K562 (cell line): ENCODE measurements around the gene SLC13A3. TPM values are rescaled to one million over a fixed set of nuclear protein-coding genes. Genes with fewer than 3 reads are reported as not detected.

Source experiments
- ARID4B ChIP-seq: sonication (generic); formaldehyde crosslinking; IDR thresholded peaks from 2 replicates; pipeline ENCODE4 v1.8.0; 2022; ENCODE audit warnings: mild to moderate bottlenecking, missing genetic modification reagents
- ATF3 ChIP-seq, 2 experiments: fragments of 450-650 bp in 1 of 2; sonication (generic) in 1 of 2; formaldehyde crosslinking in 1 of 2; IDR thresholded peaks in 1 of 2; conservative IDR thresholded peaks in 1 of 2; 2 replicates each; pipeline versions ENCODE4 v1.6.1 to v1.8.1; 2016 to 2023; ENCODE audit warnings: mild to moderate bottlenecking in 2 of 2, moderate library complexity in 2 of 2, inconsistent platforms in 1 of 2, missing genetic modification reagents in 1 of 2
- ATF7 ChIP-seq: fragments of 450-650 bp; IDR thresholded peaks from 2 replicates; pipeline ENCODE4 v1.7.1; 2014; ENCODE audit warnings: mild to moderate bottlenecking, moderate library complexity
- CREB3L1 ChIP-seq: fragments of 450-650 bp; IDR thresholded peaks from 2 replicates; pipeline ENCODE4 v1.6.1; 2014; ENCODE audit warnings: low read depth, mild to moderate bottlenecking, moderate library complexity, borderline replicate concordance
- EP400 ChIP-seq: fragments of 450-650 bp; IDR thresholded peaks from 2 replicates; pipeline ENCODE4 v1.6.1; 2017; ENCODE audit warnings: antibody characterized with exemption, mild to moderate bottlenecking, moderate library complexity
- JUND ChIP-seq, 2 experiments: IDR thresholded peaks; 2 replicates in 1 of 2; 3 replicates in 1 of 2; pipeline ENCODE4 v1.6.1; 2011; ENCODE audit warnings: borderline replicate concordance in 2 of 2, low read depth in 2 of 2, low read length in 2 of 2, improper control_type of control experiment in 1 of 2, missing biosample characterization in 1 of 2, missing genetic modification characterization in 1 of 2, missing genetic modification reagents in 1 of 2
- LCOR ChIP-seq: sonication (generic); formaldehyde crosslinking; IDR thresholded peaks from 2 replicates; pipeline ENCODE4 v1.8.0; 2022; ENCODE audit warnings: mild to moderate bottlenecking, missing genetic modification reagents
- NFIX ChIP-seq: fragments of 250-450 bp; sonication (Bioruptor Pico); IDR thresholded peaks from 2 replicates; pipeline ENCODE4 v1.4.0; 2020; ENCODE audit warnings: low read depth, mild to moderate bottlenecking, moderate library complexity
- POLR2B ChIP-seq: fragments of 450-650 bp; IDR thresholded peaks from 2 replicates; pipeline ENCODE4 v1.6.1; 2018; ENCODE audit warnings: low read depth; ENCODE audit not compliant: partially characterized antibody
- SOX6 ChIP-seq: fragments of 450-650 bp; IDR thresholded peaks from 2 replicates; pipeline ENCODE4 v1.6.1; 2014; ENCODE audit warnings: mild to moderate bottlenecking
- TOE1 ChIP-seq, 2 experiments: fragments of 450-650 bp in 1 of 2; sonication (generic) in 1 of 2; formaldehyde crosslinking in 1 of 2; IDR thresholded peaks; 2 replicates each; pipeline versions ENCODE4 v1.7.1 to v1.8.0; 2016 to 2022; ENCODE audit warnings: borderline replicate concordance in 2 of 2, mild to moderate bottlenecking in 2 of 2, antibody characterized with exemption in 1 of 2, inconsistent platforms in 1 of 2, low read depth in 1 of 2, missing genetic modification reagents in 1 of 2, moderate library complexity in 1 of 2
- ZBTB33 ChIP-seq: sonication (generic); formaldehyde crosslinking; IDR thresholded peaks from 2 replicates; pipeline ENCODE4 v1.8.1; 2023; ENCODE audit warnings: mild to moderate bottlenecking, missing genetic modification reagents
- polyA plus RNA-seq, 8 experiments: library from polyadenylated mRNA; depleted of rRNA in 4 of 8; stranded (reverse) in 5 of 8; unstranded in 3 of 8; fragments of >200 nt; fragmentation: Nextera tagmentation in 2 of 8; fragmentation: Illumina TruSeq in 1 of 8; extraction: Ambion mirVana in 2 of 8; extraction: Trizol in 1 of 8; gene quantifications; 2 replicates each; pipeline versions ENCODE4 v1.2.1 to v1.2.3, GENCODE V29; 2011 to 2014; ENCODE audit warnings: inconsistent platforms in 1 of 8, missing spikeins in 1 of 8
- total RNA-seq, 7 experiments: library from RNA; depleted of rRNA in 6 of 7; stranded (reverse); fragments of >200 nt in 6 of 7; fragmentation: Illumina TruSeq in 2 of 7; extraction: Trizol in 2 of 7; gene quantifications; 2 replicates each; pipeline versions ENCODE4 v1.2.1 to v1.2.3, GENCODE V29; 2011 to 2021; ENCODE audit warnings: low replicate concordance in 1 of 7

SLC13A3 gene
- total and polyA plus RNA-seq, 9 of the 15 experiments (the other 6 are each of a cell fraction or from before 2014, with no cell fraction given) = 5.5 to 16.4 (median 8.5) TPM

- TF ChIP-seq TOE1 (IDR thresholded peaks at IDR 0.05; ENCODE audit: borderline replicate concordance) (no peak), TOE1 (CRISPR knock-in tag; IDR thresholded peaks at IDR 0.05; ENCODE audit: borderline replicate concordance, low read depth) (no peak), NFIX (no peak), ATF7 (peak; percentile 77; the same call in 1 of the 2 replicates), SOX6 (no peak), ARID4B (CRISPR knock-in tag) (no peak), ATF3 (IDR thresholded peaks at IDR 0.05) (peak; percentile 83), ATF3 (CRISPR knock-in tag; conservative IDR thresholded peaks at IDR 0.05) (no peak), EP400 (no peak), ZBTB33 (CRISPR knock-in tag) (no peak), POLR2B (no peak), LCOR (0 out of 2 replicates have a peak, but pooled peaks have one; percentile 63), JUND (IDR thresholded peaks at IDR 0.05; ENCODE audit: borderline replicate concordance, low read depth, low read length) (peak; percentile 49; the same call in 1 of the 2 replicates), JUND (tag; IDR thresholded peaks at IDR 0.05; ENCODE audit: borderline replicate concordance, low read depth, low read length) (peak; percentile 63; the same call in 1 of the 3 replicates), CREB3L1 (no peak)
These were observed 1.7 kb downstream of the SLC13A3 start (continued) for GRCh38 chr20:46649650-46649949.
